SJCRH30 (cell line): ENCODE data around the gene PABPN1. TPM values are rescaled to one million over a fixed set of nuclear protein-coding genes. Genes with fewer than 3 reads are reported as not detected.

Experiments used
- DNase-seq, 2 experiments: peaks; one replicate each; pipeline ENCODE4 v3.0.0-alpha.2; 2015 to 2020
- H3K27ac ChIP-seq: fragments of 250-450 bp; sonication (Bioruptor Pico); 2 replicates; pipeline ENCODE4 v1.5.1; 2020; ENCODE audit warnings: mild to moderate bottlenecking, moderate library complexity
- H3K27me3 ChIP-seq: fragments of 250-450 bp; sonication (Bioruptor Pico); 2 replicates; pipeline ENCODE4 v1.5.1; 2020; ENCODE audit warnings: mild to moderate bottlenecking, moderate library complexity
- H3K36me3 ChIP-seq: fragments of 250-450 bp; sonication (Bioruptor Pico); 2 replicates; pipeline ENCODE4 v1.5.1; 2020; ENCODE audit warnings: mild to moderate bottlenecking, moderate library complexity
- H3K4me1 ChIP-seq: fragments of 250-450 bp; sonication (Bioruptor Pico); 2 replicates; pipeline ENCODE4 v1.5.1; 2020; ENCODE audit warnings: mild to moderate bottlenecking, moderate library complexity
- H3K4me3 ChIP-seq: fragments of 250-450 bp; sonication (Bioruptor Pico); 2 replicates; pipeline ENCODE4 v1.5.1; 2020; ENCODE audit warnings: mild to moderate bottlenecking, moderate library complexity
- H3K9me3 ChIP-seq: fragments of 250-450 bp; sonication (Bioruptor Pico); replicated peaks from 2 replicates; pipeline ENCODE4 v1.5.1; 2020; ENCODE audit warnings: mild to moderate bottlenecking, moderate library complexity
- total RNA-seq: library from RNA; depleted of rRNA; stranded (reverse); fragments of >200 nt; shearing (Covaris generic); gene quantifications from 2 replicates; pipeline ENCODE4 v1.2.3, GENCODE V29; 2014

Gene PABPN1
- total RNA-seq, 1 experiment from 2014 or later = 141 TPM

DNA sequence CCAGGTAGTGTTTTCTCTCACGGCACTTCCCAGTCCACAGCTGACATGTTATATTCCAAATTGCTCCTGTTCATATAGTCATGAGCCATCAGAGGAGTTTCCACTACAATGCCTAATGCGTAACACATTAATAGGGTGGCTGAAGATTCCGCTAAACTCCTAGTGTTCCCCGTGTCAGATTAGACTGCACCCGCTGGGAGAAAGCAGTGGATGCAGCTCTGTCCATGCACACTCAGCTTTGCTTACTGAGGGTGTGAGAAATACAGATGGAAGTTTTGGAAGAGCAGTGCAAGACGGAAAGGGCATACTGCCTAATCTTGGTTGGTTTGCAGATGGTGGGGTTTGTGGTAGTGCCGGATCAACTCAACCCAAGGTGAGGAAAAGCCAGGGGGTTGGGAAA is 24.2 kb upstream of the PABPN1 start:
- H3K27ac ChIP-seq = no peak overlapping the region
- peaks cover 5% of the 10 kb centered on the region; the same call in 1 of the 2 replicates for H3K4me1 ChIP-seq
- no peak overlapping the region for H3K4me3 ChIP-seq
- no peaks in the 10 kb centered on the region for H3K9me3 ChIP-seq
- no peaks in the 10 kb centered on the region; the same call in 1 of the 2 replicates for H3K27me3 ChIP-seq
- DNase-seq = no peak
- no peaks in the 10 kb centered on the region for H3K36me3 ChIP-seq

DNA sequence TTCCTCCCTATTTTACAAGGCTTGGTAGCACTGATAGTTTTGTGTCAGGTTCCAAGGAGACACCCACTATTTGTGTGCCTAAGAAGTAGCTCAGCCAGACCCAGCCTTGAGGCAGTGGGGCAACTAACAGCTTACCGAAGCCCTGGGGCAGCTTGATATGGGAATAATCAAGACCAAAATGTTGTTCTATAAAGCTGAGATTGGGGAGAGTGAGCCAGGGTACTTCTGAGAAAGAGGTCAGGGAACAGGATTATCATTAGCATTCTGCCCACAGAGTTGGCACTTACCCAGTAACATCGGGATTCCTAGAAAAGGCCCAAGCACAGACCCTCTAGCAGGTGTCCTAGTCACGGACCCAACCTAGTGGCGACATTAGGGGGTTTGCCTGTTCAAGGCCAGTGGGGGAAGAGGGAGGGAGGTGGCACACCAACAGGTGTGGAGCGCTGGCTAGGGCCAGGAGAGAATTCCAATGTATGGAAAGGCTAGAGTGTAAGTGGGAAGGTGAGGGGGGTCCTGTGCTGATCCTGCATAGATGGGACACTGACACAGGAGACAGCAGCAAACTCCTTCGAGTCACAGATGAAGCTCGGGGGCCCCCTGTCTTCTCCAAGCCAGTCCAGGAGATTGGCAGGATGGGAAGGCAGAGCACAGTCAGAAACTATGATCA is 23.5 kb upstream of the PABPN1 start:
- no peak overlapping the region for H3K27ac ChIP-seq

DNA sequence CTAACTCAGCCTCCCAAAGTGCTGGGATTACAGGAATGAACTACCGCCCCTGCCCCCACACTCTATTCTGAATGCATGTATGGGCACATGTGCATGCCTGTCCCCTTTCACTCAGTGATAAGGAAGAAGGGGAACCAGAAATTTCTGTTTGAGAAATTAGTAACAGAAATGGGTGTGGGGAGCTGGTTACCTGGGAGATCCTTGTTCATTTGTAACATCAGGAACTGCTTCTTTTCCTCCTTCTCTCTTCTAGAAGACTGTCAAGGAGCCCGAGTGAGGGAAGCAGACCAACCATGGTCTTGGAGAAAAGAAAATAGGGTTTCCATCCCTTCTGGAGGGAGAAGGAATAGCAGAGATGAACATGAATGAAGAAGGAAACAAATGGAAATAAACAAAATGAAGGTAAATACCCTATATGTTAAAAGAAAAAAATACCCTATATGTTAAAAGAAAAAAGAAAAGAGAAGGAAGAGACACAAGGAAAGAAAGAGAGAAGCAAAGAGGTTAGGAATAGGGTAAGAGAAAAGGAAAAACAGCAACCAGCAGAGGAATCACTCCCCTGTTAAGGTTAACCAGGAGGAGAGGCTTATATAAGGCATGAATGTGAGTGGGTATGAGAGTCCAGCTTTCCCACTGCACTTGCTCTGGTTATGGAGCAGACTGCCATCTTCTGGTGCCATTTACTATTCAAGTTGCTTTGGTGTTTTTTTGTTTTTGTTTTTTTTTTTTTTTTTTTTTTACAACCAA is 21.9 kb upstream of the PABPN1 start:
- Histone ChIP-seq H3K4me3 (no peak overlapping the region), H3K27me3 (no peaks in the 10 kb centered on the region), H3K27ac (no peak overlapping the region), H3K9me3 (no peaks in the 10 kb centered on the region), H3K4me1 (peaks cover 5% of the 10 kb centered on the region; the same call in 1 of the 2 replicates), H3K36me3 (no peaks in the 10 kb centered on the region)
- DNase-seq = peak in 1 of 2 experiments; percentile 28

More for the DNA sequence above, 23.5 kb upstream of the PABPN1 start:
- H3K36me3 ChIP-seq = no peaks in the 10 kb centered on the region
- DNase-seq = no peak
- peaks cover 5% of the 10 kb centered on the region; the same call in 1 of the 2 replicates for H3K4me1 ChIP-seq
- H3K4me3 ChIP-seq = no peak overlapping the region
- no peaks in the 10 kb centered on the region; the same call in 1 of the 2 replicates for H3K27me3 ChIP-seq
- no peaks in the 10 kb centered on the region for H3K9me3 ChIP-seq

DNA sequence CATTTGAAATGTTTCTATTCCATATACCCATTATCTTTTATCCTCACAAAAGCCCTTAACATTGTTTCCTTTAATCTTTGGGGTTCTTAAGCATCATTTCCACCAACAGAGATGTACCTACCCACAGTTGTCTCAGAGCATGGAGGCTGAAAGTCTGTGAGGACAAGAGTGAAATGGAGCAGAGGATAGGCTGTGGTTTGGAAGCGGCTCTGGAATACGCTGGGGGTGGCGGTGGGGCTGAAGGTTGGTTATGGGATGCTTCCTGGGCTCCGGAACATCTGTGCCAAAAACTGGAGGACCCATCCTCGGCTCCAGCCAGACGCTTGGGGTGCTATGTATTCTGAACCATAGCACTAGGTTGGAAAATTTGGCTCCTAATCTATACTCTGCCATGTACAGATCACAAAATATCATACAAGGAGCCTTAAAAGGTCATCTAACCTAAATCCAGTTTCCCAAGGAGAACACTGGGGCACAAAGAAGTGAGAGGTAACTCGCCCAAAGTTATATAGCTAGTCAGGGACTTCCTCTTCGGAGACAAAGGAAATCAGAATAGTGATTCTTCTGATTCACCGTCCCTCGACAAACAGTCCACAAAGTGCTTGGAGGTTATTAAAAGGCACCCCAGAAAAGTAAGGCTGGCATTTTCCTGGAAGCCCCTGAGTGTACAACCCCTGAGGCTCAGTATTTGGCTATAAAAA is 21.1 kb upstream of the PABPN1 start:
- DNase-seq = no peak
- peak overlapping the region; percentile 79; the same call in 1 of the 2 replicates for H3K27ac ChIP-seq
- peak overlapping the region; percentile 82 for H3K4me3 ChIP-seq
- H3K4me1 ChIP-seq = peaks cover 5% of the 10 kb centered on the region; the same call in 1 of the 2 replicates
- no peaks in the 10 kb centered on the region for H3K9me3 ChIP-seq
- H3K27me3 ChIP-seq = no peaks in the 10 kb centered on the region
- H3K36me3 ChIP-seq = no peaks in the 10 kb centered on the region

DNA sequence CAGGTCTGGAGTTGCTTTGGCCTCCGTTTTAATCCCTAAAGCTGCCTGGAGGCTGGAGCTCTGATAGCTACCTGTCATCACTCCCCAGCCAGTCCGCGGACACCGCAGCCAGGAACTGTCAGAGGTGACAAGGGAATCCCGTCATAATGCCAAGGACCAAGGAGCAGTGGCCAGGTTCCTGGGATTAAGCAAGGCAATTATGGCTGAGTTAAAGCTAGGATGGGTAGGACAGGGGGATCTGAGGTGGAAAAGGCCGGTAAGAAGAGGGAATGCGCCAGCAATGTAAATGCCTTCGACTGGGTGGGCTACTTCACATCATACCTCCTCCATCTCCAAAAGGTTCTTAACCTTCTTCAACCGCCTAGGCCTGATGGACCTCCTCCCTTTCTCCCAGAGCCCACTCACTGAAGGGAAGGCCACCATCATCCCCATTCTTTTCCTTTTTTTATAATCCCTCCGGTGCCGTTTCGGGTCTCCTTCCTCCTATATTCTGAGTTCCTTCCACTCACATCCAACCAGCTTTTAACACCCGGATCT is 20.5 kb upstream of the PABPN1 start:
- Histone ChIP-seq H3K9me3 (no peaks in the 10 kb centered on the region), H3K27me3 (no peaks in the 10 kb centered on the region), H3K27ac (peak overlapping the region; percentile 79; the same call in 1 of the 2 replicates), H3K4me1 (peaks cover 5% of the 10 kb centered on the region; the same call in 1 of the 2 replicates), H3K36me3 (no peaks in the 10 kb centered on the region), H3K4me3 (peak overlapping the region; percentile 82)
- DNase-seq = no peak

DNA sequence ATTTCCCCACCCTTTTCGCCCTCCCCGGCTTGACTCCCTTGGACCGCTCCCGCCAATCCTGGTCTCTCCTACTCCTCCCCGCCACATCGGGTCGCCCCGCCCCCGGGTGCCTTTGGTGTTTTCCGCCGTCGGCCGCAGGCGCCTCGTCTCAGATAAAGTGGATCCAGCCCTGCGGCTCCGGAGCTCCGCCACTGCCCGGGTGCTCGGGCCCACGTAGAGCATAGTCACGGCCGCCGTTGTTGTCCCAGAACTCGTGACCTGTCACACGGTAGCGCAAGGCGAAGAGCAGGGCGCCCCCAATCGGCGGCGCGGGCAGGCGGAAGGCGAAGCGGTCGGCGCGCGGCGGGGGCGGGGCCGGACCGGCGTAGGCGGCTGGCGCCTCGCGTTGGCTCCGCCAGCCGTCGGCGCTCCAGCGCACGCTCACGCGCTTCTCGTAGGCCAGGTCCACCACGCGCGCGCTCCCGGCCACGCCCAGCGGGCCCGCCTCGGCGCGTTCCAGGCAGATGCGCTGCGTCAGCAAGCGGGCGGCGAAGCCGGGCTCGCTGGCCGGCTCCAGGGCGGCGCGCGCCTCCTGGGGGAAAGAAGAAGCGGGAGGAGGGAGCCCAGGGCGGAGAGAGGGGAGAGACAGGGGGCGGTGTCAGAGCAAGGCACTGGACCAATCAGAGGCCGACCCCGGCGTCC is 19.8 kb upstream of the PABPN1 start:
- Histone ChIP-seq H3K27me3 (no peaks in the 10 kb centered on the region), H3K36me3 (no peaks in the 10 kb centered on the region), H3K4me1 (peaks cover 5% of the 10 kb centered on the region; the same call in 1 of the 2 replicates), H3K4me3 (peak overlapping the region; percentile 82), H3K9me3 (no peaks in the 10 kb centered on the region), H3K27ac (peak overlapping the region; percentile 81)
- DNase-seq = peak; percentile 98

DNA sequence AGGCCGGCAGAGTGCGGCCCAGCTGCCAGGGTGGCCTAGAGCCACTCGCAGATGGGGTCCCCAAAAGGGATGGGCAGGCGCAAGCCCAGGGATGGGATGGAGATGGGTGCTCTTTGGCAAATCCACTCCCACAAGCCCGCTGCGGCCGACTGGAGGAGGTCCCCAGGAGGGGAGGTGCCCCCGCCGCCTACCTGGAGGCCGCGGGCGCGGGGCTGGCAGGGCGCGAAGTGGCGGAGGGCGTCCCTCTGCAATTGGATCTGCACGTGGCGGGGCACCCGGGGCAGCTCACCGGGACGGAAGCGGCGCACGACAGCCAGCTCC is 19.3 kb upstream of the PABPN1 start:
- H3K27ac ChIP-seq = peak overlapping the region; percentile 81
- H3K4me3 ChIP-seq = peak overlapping the region; percentile 82
- H3K36me3 ChIP-seq = no peaks in the 10 kb centered on the region
- no peak for DNase-seq
- H3K4me1 ChIP-seq = peaks cover 5% of the 10 kb centered on the region; the same call in 1 of the 2 replicates
- no peaks in the 10 kb centered on the region for H3K9me3 ChIP-seq
- no peaks in the 10 kb centered on the region for H3K27me3 ChIP-seq

DNA sequence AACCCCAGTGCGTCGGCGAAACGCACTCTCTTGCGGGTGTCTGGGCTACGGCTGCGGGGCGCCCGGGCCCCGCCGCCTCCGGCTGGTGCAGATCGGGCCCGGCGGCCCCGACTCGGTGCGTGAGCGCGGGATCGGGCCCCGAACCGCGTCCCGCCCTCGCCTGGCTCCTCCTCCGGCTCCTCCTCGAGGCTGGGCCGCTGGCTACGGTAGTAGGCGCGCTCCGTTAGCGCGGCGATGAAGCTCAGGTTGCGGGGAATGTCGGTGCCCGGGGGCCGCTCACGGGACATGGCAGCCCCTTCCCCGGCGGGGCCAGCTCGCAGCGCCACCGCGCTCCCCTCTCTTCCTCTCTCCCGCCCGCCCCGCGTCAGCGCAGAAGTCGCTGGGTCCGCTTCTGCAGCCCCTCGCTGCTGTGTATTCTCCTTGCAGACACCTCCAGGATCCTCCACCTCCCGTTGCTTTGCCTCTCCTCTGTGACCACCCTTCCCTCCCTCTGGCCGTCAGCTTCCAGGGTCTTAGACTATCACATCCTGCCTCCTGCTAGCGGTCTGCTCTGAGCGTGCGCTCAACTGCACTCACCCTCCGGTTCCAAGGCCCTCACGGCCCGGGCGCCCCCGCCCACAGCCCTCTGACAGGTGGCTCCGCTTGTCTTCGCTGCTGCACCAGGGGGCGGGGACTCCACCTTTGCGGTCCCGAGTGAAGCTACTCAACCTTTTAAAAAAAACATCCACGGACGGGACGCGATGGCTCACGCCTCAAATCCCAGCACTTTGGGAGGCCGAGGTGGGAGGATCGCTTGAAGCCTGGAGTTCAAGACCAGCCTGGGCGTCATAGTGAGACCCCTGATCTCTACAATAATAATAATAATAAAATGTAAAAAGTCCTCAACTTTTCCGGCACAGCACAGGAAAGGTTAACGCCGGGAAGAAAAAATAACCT is 18.7 kb upstream of the PABPN1 start, which contains the start of gene PPP1R3E:
Gene PPP1R3E, minus strand, starts transcription at position 570 of the 936 bp plus-strand sequence. Its CDS starts 283 bp downstream, at position 287.
- Histone ChIP-seq H3K4me1 (peaks cover 5% of the 10 kb centered on the region; the same call in 1 of the 2 replicates), H3K36me3 (no peaks in the 10 kb centered on the region), H3K4me3 (peak within 1 kb of the TSS; percentile 82), H3K27me3 (no peaks in the 10 kb centered on the region), H3K9me3 (no peaks in the 10 kb centered on the region), H3K27ac (peak within 1 kb of the TSS; percentile 81)
- DNase-seq = peak; percentile 86

DNA sequence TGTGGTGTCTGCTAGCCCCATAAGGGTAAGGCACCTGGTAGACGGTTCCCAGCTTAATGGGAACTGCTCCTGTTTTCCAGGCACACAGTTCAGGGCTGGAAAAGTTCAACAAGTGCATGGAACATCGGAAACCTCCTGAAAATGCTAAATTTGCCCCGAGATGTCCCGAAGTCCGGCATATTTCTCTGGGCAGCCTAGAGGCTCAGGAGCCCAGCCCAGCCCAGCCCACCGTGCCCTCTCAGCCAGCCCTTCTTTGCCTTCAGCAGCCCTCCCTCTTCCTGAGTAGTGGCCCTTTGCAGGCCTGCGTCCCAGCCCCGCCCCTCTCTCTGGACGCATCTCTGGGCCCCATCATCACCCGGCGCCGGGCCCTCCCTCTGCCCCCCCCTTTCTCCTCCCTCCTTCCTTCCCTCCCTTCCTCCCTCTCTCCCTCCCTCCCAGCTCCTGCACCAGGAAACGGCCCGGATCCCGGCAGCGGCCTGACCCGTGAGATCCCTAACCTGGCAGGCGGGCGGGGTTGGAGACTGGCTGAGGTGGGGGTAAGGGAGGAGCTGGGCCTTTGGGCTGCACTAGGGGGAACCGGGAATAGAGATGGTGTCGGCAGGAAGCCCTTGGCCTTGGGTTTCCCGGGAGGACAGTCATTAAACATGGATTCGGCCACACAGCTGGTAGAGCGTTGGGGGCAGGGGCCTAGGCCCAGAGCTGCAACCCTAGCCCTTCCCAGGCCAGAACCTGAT is 14.7 kb upstream of the PABPN1 start, which contains the start of gene BCL2L2:
Gene BCL2L2, plus strand, starts transcription at position 422 of the 734 bp plus-strand sequence. CDS start 935 bp downstream, outside the sequence.
- H3K36me3 ChIP-seq = peaks cover 21% of the 10 kb centered on the region
- H3K27me3 ChIP-seq = no peaks in the 10 kb centered on the region
- DNase-seq = peak; percentile 93 to 95
- H3K9me3 ChIP-seq = no peaks in the 10 kb centered on the region
- H3K27ac ChIP-seq = peak within 1 kb of the TSS; percentile 62
- peak within 1 kb of the TSS; percentile 73 for H3K4me3 ChIP-seq
- H3K4me1 ChIP-seq = no peaks in the 10 kb centered on the region; the same call in 1 of the 2 replicates

DNA sequence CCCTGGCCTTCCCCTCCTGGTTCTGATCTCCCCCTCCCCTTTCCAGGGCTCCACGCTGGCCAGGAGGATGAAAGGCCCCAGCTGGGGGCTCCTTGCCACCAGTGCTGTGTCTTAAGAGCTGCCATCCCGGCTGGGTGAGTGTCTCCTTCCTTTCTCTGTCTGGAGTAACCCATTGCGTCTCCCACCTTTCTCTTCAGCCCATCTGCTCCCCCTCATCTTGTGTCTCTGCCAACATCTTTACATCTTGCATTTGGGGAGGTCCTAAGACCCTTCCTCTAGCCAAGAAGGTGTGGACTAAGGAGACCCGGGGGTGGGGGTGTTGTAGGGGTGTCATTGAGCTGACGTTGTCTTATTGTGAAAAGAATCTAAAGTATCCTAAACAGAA is 14.1 kb upstream of the PABPN1 start:
- Histone ChIP-seq H3K36me3 (peaks cover 22% of the 10 kb centered on the region), H3K4me3 (peak overlapping the region; percentile 73), H3K4me1 (no peaks in the 10 kb centered on the region; the same call in 1 of the 2 replicates), H3K27me3 (no peaks in the 10 kb centered on the region), H3K9me3 (no peaks in the 10 kb centered on the region), H3K27ac (peak overlapping the region; percentile 62)
- no peak for DNase-seq

DNA sequence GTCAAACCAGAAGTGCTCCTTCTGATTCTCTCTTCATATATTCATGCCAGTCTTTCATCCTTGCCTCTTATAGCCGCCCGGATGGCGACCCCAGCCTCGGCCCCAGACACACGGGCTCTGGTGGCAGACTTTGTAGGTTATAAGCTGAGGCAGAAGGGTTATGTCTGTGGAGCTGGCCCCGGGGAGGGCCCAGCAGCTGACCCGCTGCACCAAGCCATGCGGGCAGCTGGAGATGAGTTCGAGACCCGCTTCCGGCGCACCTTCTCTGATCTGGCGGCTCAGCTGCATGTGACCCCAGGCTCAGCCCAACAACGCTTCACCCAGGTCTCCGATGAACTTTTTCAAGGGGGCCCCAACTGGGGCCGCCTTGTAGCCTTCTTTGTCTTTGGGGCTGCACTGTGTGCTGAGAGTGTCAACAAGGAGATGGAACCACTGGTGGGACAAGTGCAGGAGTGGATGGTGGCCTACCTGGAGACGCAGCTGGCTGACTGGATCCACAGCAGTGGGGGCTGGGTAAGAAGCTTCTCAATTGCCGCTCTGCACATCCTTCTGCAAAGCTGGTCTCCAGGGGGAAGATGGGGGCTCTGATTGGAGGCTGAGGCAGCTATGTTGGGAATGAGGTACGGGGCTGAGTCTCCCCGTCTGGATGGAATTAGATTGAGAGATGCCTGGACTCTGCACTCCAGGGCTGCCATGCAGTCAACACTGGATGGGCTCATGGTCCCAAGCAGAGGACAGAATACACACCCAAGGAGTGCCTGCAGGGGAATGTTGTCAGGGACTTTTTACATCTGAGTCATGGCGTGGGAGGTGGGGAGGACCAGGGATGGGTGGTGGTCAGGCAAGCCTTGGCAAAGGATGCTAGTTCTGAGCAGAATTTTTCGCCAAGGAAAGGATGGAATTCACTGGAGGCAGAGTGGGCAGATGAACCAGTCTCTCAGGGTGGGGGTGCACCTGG is 13.3 kb upstream of the PABPN1 start:
- Histone ChIP-seq H3K4me1 (no peaks in the 10 kb centered on the region; the same call in 1 of the 2 replicates), H3K27ac (no peak overlapping the region), H3K9me3 (no peaks in the 10 kb centered on the region), H3K36me3 (peaks cover 29% of the 10 kb centered on the region), H3K27me3 (no peaks in the 10 kb centered on the region), H3K4me3 (peak overlapping the region; percentile 73)
- DNase-seq = no peak
